IMR-90 (cell line): Measurements from ENCODE around the gene SEMA3G.

Experiments used
- RAD21 ChIP-seq: IDR thresholded peaks from 2 replicates; pipeline ENCODE4 v1.6.1; 2012; ENCODE audit warnings: low read length, improper control_type of control experiment
- RFX5 ChIP-seq: IDR thresholded peaks from 2 replicates; pipeline ENCODE4 v1.8.0; 2012; ENCODE audit warnings: low read depth, mild to moderate bottlenecking, low read length, moderate library complexity
- TF ChIP-seq, protein P1 (sequence below): conservative IDR thresholded peaks from 2 replicates; pipeline ENCODE4 v1.5.1; 2012; ENCODE audit warnings: mild to moderate bottlenecking, low read depth, low read length, improper control_type of control experiment
- TF ChIP-seq, protein P2 (sequence below): fragments of 150-350 bp; IDR thresholded peaks from 2 replicates; pipeline ENCODE4 v1.6.1; 2016; ENCODE audit warnings: low read depth, mild to moderate bottlenecking, low read length, moderate library complexity, borderline replicate concordance

DNA sequence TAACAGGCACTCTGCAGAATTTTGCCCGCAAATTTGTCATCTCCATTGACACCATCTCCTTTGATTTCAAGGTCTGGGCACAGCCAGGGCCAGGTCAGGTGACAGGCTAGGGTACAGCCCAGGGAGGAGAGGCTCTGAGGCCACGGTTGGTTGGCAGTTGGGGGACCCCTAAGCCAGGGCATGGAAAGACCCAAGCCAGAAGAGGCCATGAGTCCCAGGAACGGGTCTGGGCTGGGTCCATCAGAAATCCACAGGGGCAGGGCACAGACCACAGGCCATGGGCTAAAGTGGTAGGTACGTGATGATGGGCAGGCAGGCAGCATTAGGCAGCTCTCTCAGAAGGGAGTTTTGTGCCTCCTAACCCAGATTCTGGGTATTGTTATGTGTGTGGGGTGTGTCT lies 45.8 kb downstream of the SEMA3G start:
- TF ChIP-seq, protein P1, sequence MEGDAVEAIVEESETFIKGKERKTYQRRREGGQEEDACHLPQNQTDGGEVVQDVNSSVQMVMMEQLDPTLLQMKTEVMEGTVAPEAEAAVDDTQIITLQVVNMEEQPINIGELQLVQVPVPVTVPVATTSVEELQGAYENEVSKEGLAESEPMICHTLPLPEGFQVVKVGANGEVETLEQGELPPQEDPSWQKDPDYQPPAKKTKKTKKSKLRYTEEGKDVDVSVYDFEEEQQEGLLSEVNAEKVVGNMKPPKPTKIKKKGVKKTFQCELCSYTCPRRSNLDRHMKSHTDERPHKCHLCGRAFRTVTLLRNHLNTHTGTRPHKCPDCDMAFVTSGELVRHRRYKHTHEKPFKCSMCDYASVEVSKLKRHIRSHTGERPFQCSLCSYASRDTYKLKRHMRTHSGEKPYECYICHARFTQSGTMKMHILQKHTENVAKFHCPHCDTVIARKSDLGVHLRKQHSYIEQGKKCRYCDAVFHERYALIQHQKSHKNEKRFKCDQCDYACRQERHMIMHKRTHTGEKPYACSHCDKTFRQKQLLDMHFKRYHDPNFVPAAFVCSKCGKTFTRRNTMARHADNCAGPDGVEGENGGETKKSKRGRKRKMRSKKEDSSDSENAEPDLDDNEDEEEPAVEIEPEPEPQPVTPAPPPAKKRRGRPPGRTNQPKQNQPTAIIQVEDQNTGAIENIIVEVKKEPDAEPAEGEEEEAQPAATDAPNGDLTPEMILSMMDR = no peak
- TF ChIP-seq, protein P2, sequence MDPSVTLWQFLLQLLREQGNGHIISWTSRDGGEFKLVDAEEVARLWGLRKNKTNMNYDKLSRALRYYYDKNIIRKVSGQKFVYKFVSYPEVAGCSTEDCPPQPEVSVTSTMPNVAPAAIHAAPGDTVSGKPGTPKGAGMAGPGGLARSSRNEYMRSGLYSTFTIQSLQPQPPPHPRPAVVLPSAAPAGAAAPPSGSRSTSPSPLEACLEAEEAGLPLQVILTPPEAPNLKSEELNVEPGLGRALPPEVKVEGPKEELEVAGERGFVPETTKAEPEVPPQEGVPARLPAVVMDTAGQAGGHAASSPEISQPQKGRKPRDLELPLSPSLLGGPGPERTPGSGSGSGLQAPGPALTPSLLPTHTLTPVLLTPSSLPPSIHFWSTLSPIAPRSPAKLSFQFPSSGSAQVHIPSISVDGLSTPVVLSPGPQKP = no peak
- TF ChIP-seq RFX5 = no peak
- no peak for TF ChIP-seq RAD21
